Natural killer cell (primary cell): ENCODE results near the gene ABCB1. TPM values are rescaled to one million over a fixed set of nuclear protein-coding genes. Genes with fewer than 3 reads are reported as not detected.

Experiments used
- ATAC-seq, 3 donors: fragments of 150-1000 bp in 2 of 3; fragments of 200-7000 bp in 1 of 3; cut with Tn5 transposase; 1 replicate in 1 of 3; 2 replicates in 2 of 3; pipeline ENCODE4 v1.10.0; 2021; ENCODE audit warnings: mild to moderate bottlenecking in 2 of 3, moderate library complexity in 2 of 3
- DNase-seq, 2 donors: peaks; one replicate each; pipeline versions ENCODE4 v3.0.0 to v3.0.0-alpha.2; 2013 to 2021; ENCODE audit warnings: mixed read lengths in 1 of 2
- H3K27ac ChIP-seq: one replicate; pipeline ENCODE4 v1.5.1; 2013; ENCODE audit warnings: mild to moderate bottlenecking, low read length
- H3K27me3 ChIP-seq: one replicate; pipeline ENCODE4 v1.6.1; 2013; ENCODE audit warnings: low read length; ENCODE audit not compliant: control insufficient read depth, insufficient read depth
- H3K36me3 ChIP-seq: one replicate; pipeline ENCODE4 v1.6.1; 2013; ENCODE audit warnings: low read length; ENCODE audit not compliant: control insufficient read depth, insufficient read depth
- H3K4me1 ChIP-seq: one replicate; pipeline ENCODE4 v1.6.1; 2013; ENCODE audit warnings: low read length; ENCODE audit not compliant: control insufficient read depth, insufficient read depth
- H3K4me3 ChIP-seq: one replicate; pipeline ENCODE4 v1.5.1; 2013; ENCODE audit warnings: low read length
- H3K9me3 ChIP-seq: one replicate; pipeline ENCODE4 v1.6.1; 2013; ENCODE audit warnings: low read length; ENCODE audit not compliant: control insufficient read depth, insufficient read depth
- H3K27ac Mint-ChIP-seq, 2 donors: one replicate each; pipeline ENCODE4 v1.8.0; 2022; ENCODE audit warnings: mild to moderate bottlenecking in 2 of 2, mixed read lengths in 2 of 2, moderate library complexity in 1 of 2
- H3K27me3 Mint-ChIP-seq, 2 donors: one replicate each; pipeline ENCODE4 v1.8.0; 2022; ENCODE audit warnings: low read depth in 2 of 2, mixed read lengths in 2 of 2
- H3K36me3 Mint-ChIP-seq: one replicate; pipeline ENCODE4 v1.8.0; 2022; ENCODE audit warnings: mixed read lengths
- H3K4me1 Mint-ChIP-seq, 2 donors: one replicate each; pipeline ENCODE4 v1.8.0; 2022; ENCODE audit warnings: mixed read lengths in 2 of 2
- H3K4me3 Mint-ChIP-seq: one replicate; pipeline ENCODE4 v1.8.0; 2022; ENCODE audit warnings: mild to moderate bottlenecking, moderate library complexity, mixed read lengths
- H3K9me3 Mint-ChIP-seq, 2 donors: one replicate each; pipeline ENCODE4 v1.8.0; 2022; ENCODE audit warnings: mixed read lengths in 2 of 2
- CTCF ChIP-seq: fragments of 200-600 bp; IDR thresholded peaks from one replicate; pipeline ENCODE4 v1.8.0; 2022; ENCODE audit warnings: antibody characterized with exemption
- WGBS: methylation state at CpG from one replicate; pipeline ENCODE4 v1.1.7; 2013; ENCODE audit warnings: missing lambda C conversion rate; ENCODE audit not compliant: insufficient coverage; 5-methylcytosine and 5-hydroxymethylcytosine counted together
- intact Hi-C: fragments of 100-400 bp; cut with micrococcal nuclease; formaldehyde crosslinking; loops from one replicate; pipeline ENCODE4 v1.14.2; 2022
- total RNA-seq, 4 donors: library from RNA; stranded (reverse); fragments of 120-200 nt in 1 of 4; gene quantifications; one replicate each; pipeline versions ENCODE4 v1.2.3 to v1.2.4, GENCODE V29; 2013 to 2022

The ABCB1 gene
- total RNA-seq, 3 donors from 2014 or later (not counting 1 experiment from before 2014, with no cell fraction given), result 62.8 to 99.5 (median 81.4) TPM

GRCh38 chr7:87506246-87507180 lies 94.2 kb downstream of the ABCB1 start:
- WGBS, result 81% methylated on average over 2 of the region's 3 CpGs
- DNase-seq (peak in 1 of 2 donors; percentile 31), ATAC-seq (no peak)
- Histone ChIP-seq H3K27ac (no peak overlapping the region), H3K36me3 (peaks cover 48% of the 10 kb centered on the region), H3K4me3 (no peak overlapping the region), H3K4me1 (no peaks in the 10 kb centered on the region), H3K9me3 (no peaks in the 10 kb centered on the region), H3K27me3 (no peaks in the 10 kb centered on the region)
- Mint-ChIP-seq H3K4me3 (no peak overlapping the region), H3K36me3 (peaks cover 36% of the 10 kb centered on the region), H3K27ac (peak overlapping the region; percentile 57 to 61), H3K27me3 (no peaks in the 10 kb centered on the region), H3K4me1 (peaks cover 19 to 24% of the 10 kb centered on the region in 2 donors), H3K9me3 (no peaks in the 10 kb centered on the region)
- intact Hi-C loops, result loop anchor here (2.0 kb wide), 1 partner anchor 380 kb away; no protein-coding TSS in a partner anchor
- peak; percentile 20 for TF ChIP-seq CTCF

- TF ChIP-seq CTCF, result no peak
- intact Hi-C loops, result loop anchor here (2.0 kb wide), 1 partner anchor 381 kb away; no protein-coding TSS in a partner anchor
- H3K27ac Mint-ChIP-seq, result peak overlapping the region; percentile 57 to 61
Observed at GRCh38 chr7:87505557-87506245, 95.0 kb downstream of the ABCB1 start.

DNA sequence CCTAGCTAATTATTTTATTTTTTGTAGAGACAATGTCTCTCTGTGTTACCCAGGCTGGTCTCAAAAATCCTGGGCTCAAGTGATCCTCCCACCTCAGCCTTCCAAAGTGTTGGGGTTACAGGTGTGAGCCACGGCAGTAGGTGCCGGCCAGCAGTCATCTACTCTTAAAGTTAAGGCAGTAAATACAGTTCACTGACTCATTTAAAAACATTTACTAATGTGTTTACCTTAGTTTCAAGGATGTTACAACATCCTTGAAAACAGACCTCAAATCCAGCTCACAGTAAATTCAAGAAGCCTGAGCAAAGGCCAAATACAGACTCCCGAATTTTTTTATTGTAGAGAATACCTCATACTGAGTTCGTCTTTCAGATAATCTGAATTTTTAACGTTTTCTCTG lies 95.6 kb downstream of the ABCB1 start:
- Mint-ChIP-seq H3K36me3 (peaks cover 36% of the 10 kb centered on the region), H3K27ac (peak overlapping the region in 1 of 2 donors; percentile 61), H3K27me3 (no peaks in the 10 kb centered on the region), H3K4me1 (peaks cover 10 to 14% of the 10 kb centered on the region in 2 donors), H3K9me3 (no peaks in the 10 kb centered on the region), H3K4me3 (no peak overlapping the region)
- DNase-seq, result no peak
- WGBS, result 100% methylated on average over 3 of the region's 5 CpGs
- no peak for TF ChIP-seq CTCF
- Histone ChIP-seq H3K4me3 (no peak overlapping the region), H3K27me3 (no peaks in the 10 kb centered on the region), H3K27ac (no peak overlapping the region), H3K36me3 (peaks cover 42% of the 10 kb centered on the region), H3K9me3 (no peaks in the 10 kb centered on the region), H3K4me1 (no peaks in the 10 kb centered on the region)
- intact Hi-C loops, result no loop called here
- no peak for ATAC-seq

More at GRCh38 chr7:87505557-87506245, 95.0 kb downstream of the ABCB1 start:
- H3K4me3 ChIP-seq, result no peak overlapping the region
- no peaks in the 10 kb centered on the region for H3K27me3 Mint-ChIP-seq
- no peak for ATAC-seq
- no peaks in the 10 kb centered on the region for H3K4me1 ChIP-seq
- no peaks in the 10 kb centered on the region for H3K27me3 ChIP-seq
- no peaks in the 10 kb centered on the region for H3K9me3 ChIP-seq
- peaks cover 36% of the 10 kb centered on the region for H3K36me3 Mint-ChIP-seq
- no peak overlapping the region for H3K4me3 Mint-ChIP-seq
- no peak overlapping the region for H3K27ac ChIP-seq
- no peaks in the 10 kb centered on the region for H3K9me3 Mint-ChIP-seq
- no peak for DNase-seq
- H3K36me3 ChIP-seq, result peaks cover 47% of the 10 kb centered on the region
- H3K4me1 Mint-ChIP-seq, result peaks cover 16 to 18% of the 10 kb centered on the region in 2 donors
- WGBS, result 90% methylated on average over 4 of the region's 5 CpGs
